ENCODE measurements around the gene SDK2. TPM values are rescaled to one million over a fixed set of nuclear protein-coding genes. Genes with fewer than 3 reads are reported as not detected.

The SDK2 gene
- total and polyA plus RNA-seq, 9 of the 15 experiments (the other 6 are each of a cell fraction or from before 2014, with no cell fraction given) = 0.04 TPM; not detected in 8

DNA sequence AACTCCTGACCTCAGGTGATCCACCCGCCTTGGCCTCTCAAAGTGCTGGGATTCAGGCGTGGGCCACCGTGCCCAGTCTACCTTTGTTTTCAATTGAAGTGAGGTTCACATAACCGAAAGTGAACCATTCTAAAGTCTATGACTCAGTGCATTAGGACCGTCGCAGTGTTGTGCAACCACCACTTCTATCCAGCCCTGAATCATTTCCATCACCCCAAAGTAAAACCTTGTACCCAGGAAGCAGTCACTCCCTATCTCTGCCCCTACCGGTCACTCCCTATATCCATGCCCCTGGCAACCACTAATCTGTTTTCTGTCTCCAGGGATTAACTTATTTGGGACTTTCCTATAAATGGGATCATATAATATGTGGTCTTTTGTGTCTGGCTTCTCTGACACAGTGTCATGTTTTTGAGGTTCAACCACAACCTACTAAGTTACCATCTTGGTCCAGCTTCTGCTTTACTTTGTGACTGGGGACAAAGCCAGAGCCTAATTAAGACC, 304.1 kb downstream of the SDK2 start (continued):
- TF ChIP-seq, protein P1, sequence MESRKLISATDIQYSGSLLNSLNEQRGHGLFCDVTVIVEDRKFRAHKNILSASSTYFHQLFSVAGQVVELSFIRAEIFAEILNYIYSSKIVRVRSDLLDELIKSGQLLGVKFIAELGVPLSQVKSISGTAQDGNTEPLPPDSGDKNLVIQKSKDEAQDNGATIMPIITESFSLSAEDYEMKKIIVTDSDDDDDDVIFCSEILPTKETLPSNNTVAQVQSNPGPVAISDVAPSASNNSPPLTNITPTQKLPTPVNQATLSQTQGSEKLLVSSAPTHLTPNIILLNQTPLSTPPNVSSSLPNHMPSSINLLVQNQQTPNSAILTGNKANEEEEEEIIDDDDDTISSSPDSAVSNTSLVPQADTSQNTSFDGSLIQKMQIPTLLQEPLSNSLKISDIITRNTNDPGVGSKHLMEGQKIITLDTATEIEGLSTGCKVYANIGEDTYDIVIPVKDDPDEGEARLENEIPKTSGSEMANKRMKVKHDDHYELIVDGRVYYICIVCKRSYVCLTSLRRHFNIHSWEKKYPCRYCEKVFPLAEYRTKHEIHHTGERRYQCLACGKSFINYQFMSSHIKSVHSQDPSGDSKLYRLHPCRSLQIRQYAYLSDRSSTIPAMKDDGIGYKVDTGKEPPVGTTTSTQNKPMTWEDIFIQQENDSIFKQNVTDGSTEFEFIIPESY (CRISPR knock-in tag; IDR thresholded peaks at IDR 0.05) = no peak
- TF ChIP-seq STAT5A (IDR thresholded peaks at IDR 0.05; ENCODE audit: borderline replicate concordance, low read length) = no peak
- TF ChIP-seq NFE2L1 (tag; IDR thresholded peaks at IDR 0.05; ENCODE audit: borderline replicate concordance, low read depth) = no peak
- TF ChIP-seq, protein P2, sequence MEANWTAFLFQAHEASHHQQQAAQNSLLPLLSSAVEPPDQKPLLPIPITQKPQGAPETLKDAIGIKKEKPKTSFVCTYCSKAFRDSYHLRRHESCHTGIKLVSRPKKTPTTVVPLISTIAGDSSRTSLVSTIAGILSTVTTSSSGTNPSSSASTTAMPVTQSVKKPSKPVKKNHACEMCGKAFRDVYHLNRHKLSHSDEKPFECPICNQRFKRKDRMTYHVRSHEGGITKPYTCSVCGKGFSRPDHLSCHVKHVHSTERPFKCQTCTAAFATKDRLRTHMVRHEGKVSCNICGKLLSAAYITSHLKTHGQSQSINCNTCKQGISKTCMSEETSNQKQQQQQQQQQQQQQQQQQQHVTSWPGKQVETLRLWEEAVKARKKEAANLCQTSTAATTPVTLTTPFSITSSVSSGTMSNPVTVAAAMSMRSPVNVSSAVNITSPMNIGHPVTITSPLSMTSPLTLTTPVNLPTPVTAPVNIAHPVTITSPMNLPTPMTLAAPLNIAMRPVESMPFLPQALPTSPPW (CRISPR knock-in tag; IDR thresholded peaks at IDR 0.05) = no peak
- no peak for TF ChIP-seq ZNF778 (CRISPR knock-in tag; IDR thresholded peaks at IDR 0.05)
- TF ChIP-seq L3MBTL2 (IDR thresholded peaks at IDR 0.05) = no peak
- TF ChIP-seq TGIF2 (CRISPR knock-in tag; IDR thresholded peaks at IDR 0.05) = no peak
- TF ChIP-seq ZFP30 (CRISPR knock-in tag; IDR thresholded peaks at IDR 0.05; ENCODE audit: borderline replicate concordance) = no peak
- TF ChIP-seq ETS2 (tag; IDR thresholded peaks at IDR 0.05; ENCODE audit: borderline replicate concordance, poor library complexity, severe bottlenecking) = no peak
- no peak for TF ChIP-seq ELF1 (tag; IDR thresholded peaks at IDR 0.05)
- no peak for TF ChIP-seq ADNP (tag; IDR thresholded peaks at IDR 0.05)
- TF ChIP-seq, protein P3, sequence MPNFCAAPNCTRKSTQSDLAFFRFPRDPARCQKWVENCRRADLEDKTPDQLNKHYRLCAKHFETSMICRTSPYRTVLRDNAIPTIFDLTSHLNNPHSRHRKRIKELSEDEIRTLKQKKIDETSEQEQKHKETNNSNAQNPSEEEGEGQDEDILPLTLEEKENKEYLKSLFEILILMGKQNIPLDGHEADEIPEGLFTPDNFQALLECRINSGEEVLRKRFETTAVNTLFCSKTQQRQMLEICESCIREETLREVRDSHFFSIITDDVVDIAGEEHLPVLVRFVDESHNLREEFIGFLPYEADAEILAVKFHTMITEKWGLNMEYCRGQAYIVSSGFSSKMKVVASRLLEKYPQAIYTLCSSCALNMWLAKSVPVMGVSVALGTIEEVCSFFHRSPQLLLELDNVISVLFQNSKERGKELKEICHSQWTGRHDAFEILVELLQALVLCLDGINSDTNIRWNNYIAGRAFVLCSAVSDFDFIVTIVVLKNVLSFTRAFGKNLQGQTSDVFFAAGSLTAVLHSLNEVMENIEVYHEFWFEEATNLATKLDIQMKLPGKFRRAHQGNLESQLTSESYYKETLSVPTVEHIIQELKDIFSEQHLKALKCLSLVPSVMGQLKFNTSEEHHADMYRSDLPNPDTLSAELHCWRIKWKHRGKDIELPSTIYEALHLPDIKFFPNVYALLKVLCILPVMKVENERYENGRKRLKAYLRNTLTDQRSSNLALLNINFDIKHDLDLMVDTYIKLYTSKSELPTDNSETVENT (CRISPR knock-in tag; IDR thresholded peaks at IDR 0.05) = no peak
- no peak for TF ChIP-seq SMC3 (conservative IDR thresholded peaks at IDR 0.05; ENCODE audit: insufficient read depth, low read depth, low read length)
- no peak for TF ChIP-seq ZNF143 (CRISPR knock-in tag; IDR thresholded peaks at IDR 0.05)
- TF ChIP-seq, protein P4, sequence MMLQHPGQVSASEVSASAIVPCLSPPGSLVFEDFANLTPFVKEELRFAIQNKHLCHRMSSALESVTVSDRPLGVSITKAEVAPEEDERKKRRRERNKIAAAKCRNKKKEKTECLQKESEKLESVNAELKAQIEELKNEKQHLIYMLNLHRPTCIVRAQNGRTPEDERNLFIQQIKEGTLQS (IDR thresholded peaks at IDR 0.05) = peak; percentile 61
- TF ChIP-seq, protein P4 (CRISPR knock-in tag; conservative IDR thresholded peaks at IDR 0.05) = no peak
- TF ChIP-seq, protein P5, sequence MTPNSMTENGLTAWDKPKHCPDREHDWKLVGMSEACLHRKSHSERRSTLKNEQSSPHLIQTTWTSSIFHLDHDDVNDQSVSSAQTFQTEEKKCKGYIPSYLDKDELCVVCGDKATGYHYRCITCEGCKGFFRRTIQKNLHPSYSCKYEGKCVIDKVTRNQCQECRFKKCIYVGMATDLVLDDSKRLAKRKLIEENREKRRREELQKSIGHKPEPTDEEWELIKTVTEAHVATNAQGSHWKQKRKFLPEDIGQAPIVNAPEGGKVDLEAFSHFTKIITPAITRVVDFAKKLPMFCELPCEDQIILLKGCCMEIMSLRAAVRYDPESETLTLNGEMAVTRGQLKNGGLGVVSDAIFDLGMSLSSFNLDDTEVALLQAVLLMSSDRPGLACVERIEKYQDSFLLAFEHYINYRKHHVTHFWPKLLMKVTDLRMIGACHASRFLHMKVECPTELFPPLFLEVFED (CRISPR knock-in tag; conservative IDR thresholded peaks at IDR 0.05) = no peak
- no peak for TF ChIP-seq SMARCE1 (IDR thresholded peaks at IDR 0.05)
- TF ChIP-seq ZNF764 (CRISPR knock-in tag; IDR thresholded peaks at IDR 0.05; ENCODE audit: low read depth) = no peak

Measured in K562 (cell line).